ENCODE data around the gene ARHGEF3. TPM values are rescaled to one million over a fixed set of nuclear protein-coding genes. Genes with fewer than 3 reads are reported as not detected.
A peak's percentile ranks its signal among the peaks of the same experiment; 100 is the strongest.
"Not testable (repeated sequence)": the region's sequence is repeated elsewhere in the genome, so short reads cannot be mapped to it uniquely, and the experiment has no call there.

ARHGEF3 gene
- total RNA-seq, 1 experiment from 2014 or later, result 7.9 TPM

GRCh38 chr3:56761023-56761422 is 40.7 kb downstream of the ARHGEF3 start (continued):
- TF ChIP-seq AR (CRISPR knock-in tag; IDR thresholded peaks at IDR 0.05) (no peak), FOXP4 (CRISPR knock-in tag; IDR thresholded peaks at IDR 0.05) (no peak)

- Mint-ChIP-seq H3K27me3 (ENCODE audit: low read depth) (peaks cover 18% of the 10 kb centered on the region), H3K9me3 (peaks cover 22% of the 10 kb centered on the region), H3K27ac (no peak overlapping the region), H3K4me3 (no peak overlapping the region), H3K36me3 (peaks cover 15% of the 10 kb centered on the region), H3K4me1 (no peaks in the 10 kb centered on the region)
- ATAC-seq, result no peak
- ChIA-PET POLR2A (no interaction called here), CTCF (no interaction called here)
- DNase-seq (ENCODE audit: low spot score), result no peak
- TF ChIP-seq ZNF121 (CRISPR knock-in tag; IDR thresholded peaks at IDR 0.05) (0 out of 2 replicates have a peak, but pooled peaks have one; percentile 31), OVOL2 (CRISPR knock-in tag; IDR thresholded peaks at IDR 0.05; ENCODE audit: borderline replicate concordance) (no peak)
Observed at GRCh38 chr3:56759532-56759931, 42.2 kb downstream of the ARHGEF3 start.

- Mint-ChIP-seq H3K9me3 (peaks cover 16% of the 10 kb centered on the region), H3K4me1 (peaks cover under 1% of the 10 kb centered on the region), H3K4me3 (no peak overlapping the region), H3K27me3 (ENCODE audit: low read depth) (peaks cover 18% of the 10 kb centered on the region), H3K27ac (no peak overlapping the region), H3K36me3 (peaks cover 13% of the 10 kb centered on the region)
- DNase-seq (ENCODE audit: low spot score), result no peak
- CTCF ChIA-PET, result interaction anchor here (0.8 kb wide), 1 partner anchor 43 kb away, joined by 3 read pairs; the partner anchor contains the start of gene ARHGEF3
- TF ChIP-seq ZNF416 (CRISPR knock-in tag; IDR thresholded peaks at IDR 0.05) (no peak), GABPB1 (CRISPR knock-in tag; IDR thresholded peaks at IDR 0.05) (peak; percentile 35; the same call in 1 of the 2 replicates), NFYB (CRISPR knock-in tag; conservative IDR thresholded peaks at IDR 0.05; ENCODE audit: low read depth) (no peak)
- POLR2A ChIA-PET, result no interaction called here
- no peak for ATAC-seq
Observed at GRCh38 chr3:56758539-56758981, 43.2 kb downstream of the ARHGEF3 start.

GRCh38 chr3:56758042-56758441 is 43.7 kb downstream of the ARHGEF3 start:
- H3K4me3 Mint-ChIP-seq; CTCF ChIA-PET; H3K27ac Mint-ChIP-seq; POLR2A ChIA-PET; DNase-seq (ENCODE audit: low spot score); ATAC-seq; H3K36me3 Mint-ChIP-seq; H3K4me1 Mint-ChIP-seq: not testable (repeated sequence)
- Mint-ChIP-seq H3K9me3 (peaks cover 13% of the 10 kb centered on the region), H3K27me3 (ENCODE audit: low read depth) (peaks cover 16% of the 10 kb centered on the region)

- no peak for ATAC-seq
- no peak for DNase-seq (ENCODE audit: low spot score)
- CTCF ChIA-PET, result interaction anchor here (0.7 to 1.6 kb wide), 3 partner anchors 16 to 47 kb away, joined by 3 to 5 read pairs (median 3); partner anchors contain the start of gene ARHGEF3
- TF ChIP-seq ZNF512 (CRISPR knock-in tag; IDR thresholded peaks at IDR 0.05; ENCODE audit: borderline replicate concordance) (no peak), ZNF121 (CRISPR knock-in tag; IDR thresholded peaks at IDR 0.05) (no peak), SMAD3 (CRISPR knock-in tag; IDR thresholded peaks at IDR 0.05; ENCODE audit: borderline replicate concordance) (no peak), OVOL2 (CRISPR knock-in tag; IDR thresholded peaks at IDR 0.05; ENCODE audit: borderline replicate concordance) (no peak), SP1 (CRISPR knock-in tag; conservative IDR thresholded peaks at IDR 0.05) (no peak), ZNF317 (CRISPR knock-in tag; IDR thresholded peaks at IDR 0.05; ENCODE audit: borderline replicate concordance, low read depth) (no peak), NFATC4 (CRISPR knock-in tag; IDR thresholded peaks at IDR 0.05) (no peak), CTCF (IDR thresholded peaks at IDR 0.05) (no peak), MYBL2 (CRISPR knock-in tag; IDR thresholded peaks at IDR 0.05) (no peak)
Observed at GRCh38 chr3:56754741-56755417, 46.9 kb downstream of the ARHGEF3 start.

More at GRCh38 chr3:56754741-56755417, 46.9 kb downstream of the ARHGEF3 start:
- Mint-ChIP-seq H3K36me3 (no peaks in the 10 kb centered on the region), H3K4me3 (no peak overlapping the region), H3K4me1 (peaks cover 8% of the 10 kb centered on the region), H3K27ac (no peak overlapping the region), H3K9me3 (0 out of 2 replicates have a peak, but pooled peaks cover 2% of the 10 kb centered on the region), H3K27me3 (ENCODE audit: low read depth) (no peaks in the 10 kb centered on the region)
- POLR2A ChIA-PET, result no interaction called here

Data from WTC11 (cell line).